HFFc6 (cell line): ENCODE measurements around the gene IFIT1B. TPM values are rescaled to one million over a fixed set of nuclear protein-coding genes. Genes with fewer than 3 reads are reported as not detected.

ENCODE experiments used
- DNase-seq: peaks from one replicate; pipeline ENCODE4 v3.0.0-alpha.2; 2018
- H3K27ac Mint-ChIP-seq: 2 replicates; pipeline ENCODE4 v1.8.0; 2020; ENCODE audit warnings: mild to moderate bottlenecking, mixed read lengths
- H3K27me3 Mint-ChIP-seq: 2 replicates; pipeline ENCODE4 v1.8.0; 2021; ENCODE audit warnings: mild to moderate bottlenecking, moderate library complexity, mixed read lengths; ENCODE audit not compliant: insufficient read depth
- H3K36me3 Mint-ChIP-seq: 2 replicates; pipeline ENCODE4 v1.8.0; 2021; ENCODE audit warnings: low read depth, mixed read lengths
- H3K4me1 Mint-ChIP-seq: 2 replicates; pipeline ENCODE4 v1.8.0; 2020; ENCODE audit warnings: low read depth, mixed read lengths
- H3K4me3 Mint-ChIP-seq: 2 replicates; pipeline ENCODE4 v1.8.0; 2020; ENCODE audit warnings: mild to moderate bottlenecking, moderate library complexity, mixed read lengths
- H3K9me3 Mint-ChIP-seq: 2 replicates; pipeline ENCODE4 v1.8.0; 2020; ENCODE audit warnings: mild to moderate bottlenecking, mixed read lengths
- CTCF ChIP-seq: fragments of 200-600 bp; sonication (generic); IDR thresholded peaks from 2 replicates; pipeline ENCODE4 v1.5.0; 2021; ENCODE audit warnings: antibody characterized with exemption, mild to moderate bottlenecking
- total RNA-seq, 6 experiments: library from RNA; stranded (reverse); fragmentation: NEBNext Ultra II Directional; extraction: Animal tissue kit (Norgen Biotek cat#: 25700); gene quantifications; 2 replicates in 1 of 6; 3 replicates in 5 of 6; pipeline ENCODE4 v1.2.3, GENCODE V29; 2021

IFIT1B gene
- total RNA-seq, 6 experiments from 2014 or later, result not detected

GRCh38 chr10:89339875-89340274 lies 38.0 kb upstream of the IFIT1B start:
- no peaks in the 10 kb centered on the region; the same call in 1 of the 2 replicates for H3K27me3 Mint-ChIP-seq
- H3K36me3 Mint-ChIP-seq, result peaks cover 33% of the 10 kb centered on the region
- no peak overlapping the region for H3K4me3 Mint-ChIP-seq
- no peak overlapping the region for H3K27ac Mint-ChIP-seq
- peaks cover 4% of the 10 kb centered on the region; the same call in 1 of the 2 replicates for H3K9me3 Mint-ChIP-seq
- DNase-seq, result no peak
- no peak for TF ChIP-seq CTCF
- H3K4me1 Mint-ChIP-seq, result peaks cover 27% of the 10 kb centered on the region

DNA sequence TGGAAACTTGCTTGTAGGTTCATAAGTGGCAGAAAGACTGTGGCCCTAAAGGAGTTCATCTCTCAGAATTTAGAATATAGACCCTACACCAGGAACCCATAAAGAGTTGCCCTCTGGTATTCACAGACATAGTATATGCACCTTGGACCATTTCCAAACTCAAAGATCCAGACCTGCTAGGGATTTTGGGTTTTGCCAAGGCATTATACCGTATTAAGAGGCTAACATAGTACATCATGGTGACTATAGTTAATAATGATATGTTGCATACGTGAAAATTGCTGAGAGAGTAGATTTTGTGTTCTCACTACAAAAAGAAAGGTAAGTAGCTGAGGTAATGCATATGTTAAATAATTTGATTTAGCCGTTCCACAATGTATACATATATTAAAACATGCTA lies 36.2 kb upstream of the IFIT1B start:
- Mint-ChIP-seq H3K36me3 (peaks cover 30% of the 10 kb centered on the region), H3K27ac (no peak overlapping the region), H3K27me3 (no peaks in the 10 kb centered on the region; the same call in 1 of the 2 replicates), H3K4me1 (peaks cover 33% of the 10 kb centered on the region), H3K9me3 (peaks cover 4% of the 10 kb centered on the region; the same call in 1 of the 2 replicates), H3K4me3 (no peak overlapping the region)
- TF ChIP-seq CTCF, result no peak
- no peak for DNase-seq

- peak; percentile 80 for DNase-seq
- Mint-ChIP-seq H3K9me3 (peaks cover 4% of the 10 kb centered on the region; the same call in 1 of the 2 replicates), H3K27ac (peak overlapping the region; percentile 70), H3K4me1 (peaks cover 31% of the 10 kb centered on the region), H3K27me3 (no peaks in the 10 kb centered on the region; the same call in 1 of the 2 replicates), H3K4me3 (peak overlapping the region; percentile 65), H3K36me3 (peaks cover 30% of the 10 kb centered on the region)
- TF ChIP-seq CTCF, result no peak
Observed at GRCh38 chr10:89342206-89342958, 35.5 kb upstream of the IFIT1B start.

DNA sequence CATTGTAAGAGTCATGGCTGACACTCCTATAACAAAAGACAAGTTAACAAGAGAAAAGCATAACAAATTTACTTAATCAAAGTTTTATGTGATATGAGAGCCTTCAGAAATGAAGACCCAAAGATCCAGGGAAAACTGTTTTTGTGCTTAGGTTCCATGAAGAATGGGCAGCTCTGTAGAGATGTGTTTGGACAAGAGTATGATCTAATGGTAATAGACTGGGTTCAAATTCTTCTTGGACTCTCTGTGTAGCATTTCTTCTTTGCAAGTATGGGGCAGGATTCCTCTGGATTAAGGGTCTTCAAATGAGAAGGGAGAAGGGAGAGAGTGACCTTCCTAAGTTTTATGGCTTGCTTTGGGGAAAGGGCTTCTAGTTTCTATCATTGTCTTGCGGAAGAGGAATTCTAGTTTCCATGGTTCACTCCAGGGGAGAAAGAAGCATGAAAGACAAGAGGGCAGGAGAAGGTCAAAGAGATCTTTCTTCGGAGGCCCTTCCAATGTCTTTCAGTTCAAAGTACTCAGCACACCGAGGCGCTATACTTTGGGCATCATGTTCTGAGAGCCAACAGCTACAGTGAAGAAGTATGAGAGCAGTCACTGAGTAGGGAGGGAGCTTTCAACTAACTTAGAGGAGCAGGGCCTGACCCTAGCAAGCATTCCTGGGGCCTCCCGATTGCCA lies 34.6 kb upstream of the IFIT1B start:
- H3K9me3 Mint-ChIP-seq, result peaks cover 4% of the 10 kb centered on the region; the same call in 1 of the 2 replicates
- peak overlapping the region; percentile 70 for H3K27ac Mint-ChIP-seq
- TF ChIP-seq CTCF, result no peak
- no peak overlapping the region for H3K4me3 Mint-ChIP-seq
- peaks cover 28% of the 10 kb centered on the region for H3K4me1 Mint-ChIP-seq
- no peaks in the 10 kb centered on the region; the same call in 1 of the 2 replicates for H3K27me3 Mint-ChIP-seq
- H3K36me3 Mint-ChIP-seq, result peaks cover 28% of the 10 kb centered on the region
- DNase-seq, result no peak

DNA sequence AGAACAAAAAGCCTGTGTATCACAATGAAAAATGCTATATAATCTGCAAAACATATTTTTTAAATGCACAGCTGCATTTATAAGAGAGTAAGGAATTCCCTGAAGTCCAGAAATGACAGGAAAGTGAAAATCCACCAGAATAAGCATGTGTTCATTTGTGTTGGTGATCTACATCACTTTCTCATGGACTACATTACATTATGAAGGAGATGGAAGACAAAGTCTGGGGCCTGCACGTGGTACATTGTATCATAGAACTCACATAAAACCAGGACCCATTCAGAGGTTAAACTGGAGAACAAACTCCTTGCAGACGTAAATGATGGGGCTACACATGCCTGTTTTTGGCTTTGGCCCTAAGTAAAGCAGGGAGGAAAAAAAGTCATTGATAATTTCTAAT lies 33.7 kb upstream of the IFIT1B start:
- peaks cover 19% of the 10 kb centered on the region for H3K36me3 Mint-ChIP-seq
- no peak for TF ChIP-seq CTCF
- no peaks in the 10 kb centered on the region; the same call in 1 of the 2 replicates for H3K27me3 Mint-ChIP-seq
- H3K9me3 Mint-ChIP-seq, result peaks cover 4% of the 10 kb centered on the region; the same call in 1 of the 2 replicates
- no peak overlapping the region for H3K27ac Mint-ChIP-seq
- DNase-seq, result no peak
- peaks cover 28% of the 10 kb centered on the region for H3K4me1 Mint-ChIP-seq
- no peak overlapping the region for H3K4me3 Mint-ChIP-seq
